ENCODE data around the gene PPFIA2. TPM values are rescaled to one million over a fixed set of nuclear protein-coding genes. Genes with fewer than 3 reads are reported as not detected.

The PPFIA2 gene
- total and polyA plus RNA-seq, 10 of the 15 experiments (the other 5 are each of a cell fraction or from before 2014, with no cell fraction given), result 0.06 to 0.39 (median 0.18) TPM; not detected in 6

DNA sequence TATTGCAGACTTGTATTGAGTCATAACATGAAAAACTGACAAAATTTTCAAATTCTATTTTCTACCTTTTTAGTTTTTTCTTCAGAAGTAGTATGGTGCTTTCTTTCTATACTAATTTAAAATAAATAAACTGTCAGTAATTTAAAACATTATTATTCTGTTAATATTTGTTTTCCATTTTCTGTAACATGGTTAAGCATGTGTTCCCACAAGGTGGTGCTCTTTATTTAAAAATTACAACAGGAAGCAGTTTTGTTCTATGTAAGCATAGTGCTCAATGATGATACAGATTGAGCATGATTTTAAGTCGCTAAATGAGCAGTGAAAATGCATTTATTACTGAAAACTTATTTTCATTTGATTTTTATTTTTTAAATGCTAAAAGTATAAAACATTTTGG, 114.6 kb downstream of the PPFIA2 start (continued):
- no peak for TF ChIP-seq FOS (IDR thresholded peaks at IDR 0.05; ENCODE audit: borderline replicate concordance, extremely low read depth, insufficient read length)
- 0 out of 2 replicates have a peak, but pooled peaks have one; percentile 9 for TF ChIP-seq JUNB (IDR thresholded peaks at IDR 0.05)
- TF ChIP-seq, protein P1, sequence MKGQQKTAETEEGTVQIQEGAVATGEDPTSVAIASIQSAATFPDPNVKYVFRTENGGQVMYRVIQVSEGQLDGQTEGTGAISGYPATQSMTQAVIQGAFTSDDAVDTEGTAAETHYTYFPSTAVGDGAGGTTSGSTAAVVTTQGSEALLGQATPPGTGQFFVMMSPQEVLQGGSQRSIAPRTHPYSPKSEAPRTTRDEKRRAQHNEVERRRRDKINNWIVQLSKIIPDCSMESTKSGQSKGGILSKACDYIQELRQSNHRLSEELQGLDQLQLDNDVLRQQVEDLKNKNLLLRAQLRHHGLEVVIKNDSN (IDR thresholded peaks at IDR 0.05; ENCODE audit: borderline replicate concordance, extremely low read length, insufficient read depth, low read depth, low read length), result no peak

DNA sequence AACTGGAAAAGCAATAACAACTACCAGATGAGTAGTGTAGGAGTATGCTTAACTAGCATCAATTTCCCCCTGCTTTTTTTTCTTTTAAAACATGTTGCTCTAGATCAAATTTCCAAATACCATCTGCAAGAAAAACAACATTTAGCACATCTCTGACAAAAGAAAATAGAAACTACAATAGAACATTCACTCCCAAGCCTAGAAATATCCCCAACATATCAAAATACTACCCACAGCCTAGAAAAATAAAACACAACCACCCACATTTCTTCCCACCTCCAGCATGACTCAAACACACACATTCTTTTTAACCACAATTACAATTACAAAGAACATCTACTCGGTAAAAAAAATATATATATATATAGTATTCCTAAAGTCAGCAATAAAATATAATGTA, 120.0 kb downstream of the PPFIA2 start:
- intact Hi-C loops (cut with micrococcal nuclease; ENCODE audit: unreplicated experiment), result no loop called here
- H3K9ac ChIP-seq (ENCODE audit: control insufficient read depth, insufficient read depth, low read length), result no peak overlapping the region
- ChIA-PET CTCF (no interaction called here), POLR2A (interaction anchor here (0.6 kb wide), 1 partner anchor 426 kb away, joined by 3 read pairs; no protein-coding TSS in a partner anchor), RAD21 (ENCODE audit: unreplicated experiment) (no interaction called here), SMC1A (ENCODE audit: uncharacterized antibody, unreplicated experiment) (no interaction called here)
- H3K36me3 ChIP-seq (ENCODE audit: control insufficient read depth in 2 of 2, insufficient read depth in 2 of 2, low read length in 1 of 2), result no peaks in the 10 kb centered on the region
- in situ Hi-C loops (cut with MboI), result no loop called here
- no peak for ATAC-seq
- no peak overlapping the region for H3K4me3 ChIP-seq
- DNase-seq (ENCODE audit: low read depth, low spot score), result no peak
- WGBS (ENCODE audit: insufficient coverage, insufficient replicate concordance, low lambda C conversion rate, missing lambda C conversion rate), result 23% methylated on average over 1 of the region's 1 CpG
- H3K9me3 ChIP-seq (replicated peaks; ENCODE audit: control insufficient read depth, insufficient read depth, low read length), result no peaks in the 10 kb centered on the region
- H3K27me3 ChIP-seq (replicated peaks in 1 of 2; ENCODE audit: control insufficient read depth in 2 of 2, insufficient read depth in 2 of 2, low read length in 1 of 2), result no peaks in the 10 kb centered on the region
- no peaks in the 10 kb centered on the region for H4K20me1 ChIP-seq (ENCODE audit: control insufficient read depth, insufficient read depth)
- H3K79me2 ChIP-seq (ENCODE audit: control insufficient read depth, insufficient read depth, low read length), result no peaks in the 10 kb centered on the region
- no peak overlapping the region for H2AFZ ChIP-seq (ENCODE audit: control insufficient read depth, low read depth, low read length)
- no peaks in the 10 kb centered on the region for H3K4me1 ChIP-seq (ENCODE audit: control insufficient read depth, insufficient read depth, low read length)
- no peak overlapping the region for H3K27ac ChIP-seq (ENCODE audit: control insufficient read depth, insufficient read depth)
- no peak overlapping the region for H3K4me2 ChIP-seq (ENCODE audit: control insufficient read depth, insufficient read depth)
- TF ChIP-seq, protein P2, sequence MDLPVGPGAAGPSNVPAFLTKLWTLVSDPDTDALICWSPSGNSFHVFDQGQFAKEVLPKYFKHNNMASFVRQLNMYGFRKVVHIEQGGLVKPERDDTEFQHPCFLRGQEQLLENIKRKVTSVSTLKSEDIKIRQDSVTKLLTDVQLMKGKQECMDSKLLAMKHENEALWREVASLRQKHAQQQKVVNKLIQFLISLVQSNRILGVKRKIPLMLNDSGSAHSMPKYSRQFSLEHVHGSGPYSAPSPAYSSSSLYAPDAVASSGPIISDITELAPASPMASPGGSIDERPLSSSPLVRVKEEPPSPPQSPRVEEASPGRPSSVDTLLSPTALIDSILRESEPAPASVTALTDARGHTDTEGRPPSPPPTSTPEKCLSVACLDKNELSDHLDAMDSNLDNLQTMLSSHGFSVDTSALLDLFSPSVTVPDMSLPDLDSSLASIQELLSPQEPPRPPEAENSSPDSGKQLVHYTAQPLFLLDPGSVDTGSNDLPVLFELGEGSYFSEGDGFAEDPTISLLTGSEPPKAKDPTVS (IDR thresholded peaks at IDR 0.05; ENCODE audit: low read depth, low read length), result no peak
- no peak for TF ChIP-seq RFX5 (IDR thresholded peaks at IDR 0.05; ENCODE audit: low read depth, low read length)
- TF ChIP-seq RB1 (IDR thresholded peaks at IDR 0.05; ENCODE audit: borderline replicate concordance), result no peak
- no peak for TF ChIP-seq JUND (IDR thresholded peaks at IDR 0.05; ENCODE audit: low read depth, low read length)
- no peak for TF ChIP-seq HCFC1 (IDR thresholded peaks at IDR 0.05; ENCODE audit: low read length)
- no peak for TF ChIP-seq NFXL1 (IDR thresholded peaks at IDR 0.05; ENCODE audit: borderline replicate concordance)
- no peak for TF ChIP-seq TCF3 (IDR thresholded peaks at IDR 0.05; ENCODE audit: borderline replicate concordance, insufficient read depth, low read depth, low read length)
- TF ChIP-seq POLR2AphosphoS5 (IDR thresholded peaks at IDR 0.05; ENCODE audit: low read length), result no peak
- no peak for TF ChIP-seq NR2C2 (IDR thresholded peaks at IDR 0.05; ENCODE audit: borderline replicate concordance, control insufficient read depth, insufficient read length, low read depth)
- TF ChIP-seq, protein P3, sequence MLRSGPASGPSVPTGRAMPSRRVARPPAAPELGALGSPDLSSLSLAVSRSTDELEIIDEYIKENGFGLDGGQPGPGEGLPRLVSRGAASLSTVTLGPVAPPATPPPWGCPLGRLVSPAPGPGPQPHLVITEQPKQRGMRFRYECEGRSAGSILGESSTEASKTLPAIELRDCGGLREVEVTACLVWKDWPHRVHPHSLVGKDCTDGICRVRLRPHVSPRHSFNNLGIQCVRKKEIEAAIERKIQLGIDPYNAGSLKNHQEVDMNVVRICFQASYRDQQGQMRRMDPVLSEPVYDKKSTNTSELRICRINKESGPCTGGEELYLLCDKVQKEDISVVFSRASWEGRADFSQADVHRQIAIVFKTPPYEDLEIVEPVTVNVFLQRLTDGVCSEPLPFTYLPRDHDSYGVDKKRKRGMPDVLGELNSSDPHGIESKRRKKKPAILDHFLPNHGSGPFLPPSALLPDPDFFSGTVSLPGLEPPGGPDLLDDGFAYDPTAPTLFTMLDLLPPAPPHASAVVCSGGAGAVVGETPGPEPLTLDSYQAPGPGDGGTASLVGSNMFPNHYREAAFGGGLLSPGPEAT (IDR thresholded peaks at IDR 0.05; ENCODE audit: low read depth), result no peak
- TF ChIP-seq ATF7 (IDR thresholded peaks at IDR 0.05; ENCODE audit: low read depth), result no peak
- FAIRE-seq, result no peak
- no TSS peak for BruUV-seq (replicated peaks)

All from GM12878 (cell line).